Measurements from ENCODE around the gene SGCA. TPM values are rescaled to one million over a fixed set of nuclear protein-coding genes. Genes with fewer than 3 reads are reported as not detected.
A peak's percentile ranks its signal among the peaks of the same experiment; 100 is the strongest.

Gene SGCA
- total and polyA plus RNA-seq, 2 of the 8 experiments (the other 6 are each of a cell fraction or from before 2014, with no cell fraction given): 0.12 TPM; not detected in 1

- Histone ChIP-seq H2AK5ac (ENCODE audit: low read depth, low read length) (no peak overlapping the region), H3K79me2 (ENCODE audit: control insufficient read depth in 1 of 2, insufficient read depth in 2 of 2, low read length in 2 of 2) (no peaks in the 10 kb centered on the region), H3K36me3 (ENCODE audit: control insufficient read depth in 2 of 4, insufficient read depth in 4 of 4, low read length in 3 of 4) (no peaks in the 10 kb centered on the region), H2BK20ac (ENCODE audit: low read length) (no peak overlapping the region), H2BK5ac (ENCODE audit: low read depth, low read length) (peak overlapping the region; percentile 41; the same call in 1 of the 2 replicates), H2BK12ac (ENCODE audit: low read depth, low read length) (peak overlapping the region; percentile 5), H3K4me3 (ENCODE audit: extremely low read depth in 1 of 4, insufficient read depth in 2 of 4, low read depth in 3 of 4, low read length in 4 of 4) (peak overlapping the region; percentile 37 to 97 (median 74)), H3K79me1 (ENCODE audit: low read depth, low read length) (no peaks in the 10 kb centered on the region), H3K23me2 (ENCODE audit: low read depth, low read length) (peaks cover 20% of the 10 kb centered on the region), H2BK15ac (ENCODE audit: low read length) (no peak overlapping the region), H3K18ac (ENCODE audit: extremely low read depth, low read length) (peak overlapping the region; percentile 97), H3K14ac (ENCODE audit: insufficient read length) (no peak overlapping the region), H2AFZ (ENCODE audit: low read length) (0 out of 2 replicates have a peak overlapping the region, but pooled peaks have one; percentile 24), H3K23ac (ENCODE audit: insufficient read length) (no peak overlapping the region), H3K27me3 (replicated peaks in 1 of 4; ENCODE audit: control insufficient read depth in 3 of 4, extremely low read depth in 1 of 4, insufficient read depth in 3 of 4, low read length in 3 of 4) (peaks cover 0 to 11% (median 2%) of the 10 kb centered on the region in 4 experiments; a peak in 4 of 7 replicates), H3K9me3 (ENCODE audit: insufficient read depth in 2 of 2, low read depth in 1 of 2, low read length in 1 of 2) (no peaks in the 10 kb centered on the region), H3K4me2 (ENCODE audit: insufficient read depth in 1 of 2, low read depth in 2 of 2, low read length in 2 of 2) (peak overlapping the region; percentile 70 to 92), H4K8ac (ENCODE audit: extremely low read depth, insufficient read depth, low read length) (no peak overlapping the region; the same call in none of the 2 replicates), H3K56ac (replicated peaks; ENCODE audit: insufficient read length, low read depth, low read length) (no peak overlapping the region), H4K5ac (ENCODE audit: insufficient read length, low read depth, low read length) (peak overlapping the region; percentile 5), H4K20me1 (replicated peaks in 1 of 2; ENCODE audit: control insufficient read depth in 1 of 2, insufficient read depth in 2 of 2, low read length in 2 of 2) (no peaks in the 10 kb centered on the region), H2BK120ac (replicated peaks; ENCODE audit: low read depth, low read length) (no peak overlapping the region), H3K4ac (replicated peaks; ENCODE audit: insufficient read length, low read depth, low read length) (no peak overlapping the region), H3K9ac (replicated peaks in 1 of 4; ENCODE audit: extremely low read depth in 1 of 4, low read depth in 3 of 4, low read length in 3 of 4) (peak overlapping the region in 2 of 4 experiments; percentile 25 to 68; a peak in 4 of 7 replicates), H3K4me1 (replicated peaks in 1 of 4; ENCODE audit: control insufficient read depth in 3 of 4, insufficient read depth in 4 of 4, low read length in 3 of 4) (peaks cover 9 to 32% (median 27%) of the 10 kb centered on the region in 4 experiments), H4K91ac (replicated peaks; ENCODE audit: insufficient read length, low read length) (peak overlapping the region; percentile 15), H3K27ac (ENCODE audit: low read depth, low read length) (peak overlapping the region; percentile 12; the same call in 1 of the 2 replicates)
- ChIA-PET CTCF (ENCODE audit: partially characterized antibody) (interaction anchor here (1.0 to 23.0 kb wide), 3 partner anchors 10 to 31 kb away, joined by 3 to 412 read pairs (median 299); partner anchors contain the start of genes PDK2 and PPP1R9B), POLR2A (ENCODE audit: partially characterized antibody) (interaction anchor here (0.7 to 3.5 kb wide), 10 partner anchors 10 to 421 kb away, joined by 3 to 13 read pairs (median 4); no protein-coding TSS in a partner anchor)
- DNase-seq (ENCODE audit: low read depth in 1 of 2, low spot score in 2 of 2) (peak in 1 of 2 experiments; percentile 84), FAIRE-seq (peak; percentile 52)
- whole genome bisulfite sequencing, 2 experiments (ENCODE audit: extremely low coverage in 1 of 2, insufficient coverage in 1 of 2, insufficient read length in 1 of 2, insufficient replicate concordance in 2 of 2, low coverage in 1 of 2, low lambda C conversion rate in 2 of 2, missing lambda C conversion rate in 1 of 2): 9% methylated on average over 29 of the region's 32 CpGs; no CpG with 5 or more reads in 1 of the 2 experiments
- TF ChIP-seq TAF7 (optimal IDR thresholded peaks at IDR 0.05; ENCODE audit: borderline replicate concordance, low read depth, low read length): peak; percentile 45
- TF ChIP-seq ASH2L (IDR thresholded peaks at IDR 0.05; ENCODE audit: low read length): peak; percentile 90
- TF ChIP-seq CTBP2 (IDR thresholded peaks at IDR 0.05; ENCODE audit: borderline replicate concordance, insufficient read depth, insufficient read length, low read length): peak; percentile 84
- peak; percentile 80 for TF ChIP-seq EGR1 (IDR thresholded peaks at IDR 0.05; ENCODE audit: borderline replicate concordance, low read depth, low read length)
- TF ChIP-seq KDM4A (IDR thresholded peaks at IDR 0.05; ENCODE audit: low read depth, low read length, severe bottlenecking): peak; percentile 57
- no peak for TF ChIP-seq PHF8 (conservative IDR thresholded peaks at IDR 0.05; ENCODE audit: low read depth, low read length)
- TF ChIP-seq SIN3A (conservative IDR thresholded peaks at IDR 0.05 in 1 of 2, IDR thresholded peaks at IDR 0.05 in 1 of 2; ENCODE audit: low read depth in 1 of 2, low read length in 2 of 2): no peak; a peak in 1 of 4 replicates
- no peak for TF ChIP-seq CREB1 (IDR thresholded peaks at IDR 0.05)
- peak; percentile 79 for TF ChIP-seq SP1 (IDR thresholded peaks at IDR 0.05; ENCODE audit: low read depth, low read length)
- no peak for TF ChIP-seq POLR2AphosphoS5 (IDR thresholded peaks at IDR 0.05; ENCODE audit: low read depth, low read length)
Observed at GRCh38 chr17:50128441-50129352, 37.1 kb upstream of the SGCA start.
